ENCODE measurements around the gene LTC4S.

The LTC4S gene

DNA sequence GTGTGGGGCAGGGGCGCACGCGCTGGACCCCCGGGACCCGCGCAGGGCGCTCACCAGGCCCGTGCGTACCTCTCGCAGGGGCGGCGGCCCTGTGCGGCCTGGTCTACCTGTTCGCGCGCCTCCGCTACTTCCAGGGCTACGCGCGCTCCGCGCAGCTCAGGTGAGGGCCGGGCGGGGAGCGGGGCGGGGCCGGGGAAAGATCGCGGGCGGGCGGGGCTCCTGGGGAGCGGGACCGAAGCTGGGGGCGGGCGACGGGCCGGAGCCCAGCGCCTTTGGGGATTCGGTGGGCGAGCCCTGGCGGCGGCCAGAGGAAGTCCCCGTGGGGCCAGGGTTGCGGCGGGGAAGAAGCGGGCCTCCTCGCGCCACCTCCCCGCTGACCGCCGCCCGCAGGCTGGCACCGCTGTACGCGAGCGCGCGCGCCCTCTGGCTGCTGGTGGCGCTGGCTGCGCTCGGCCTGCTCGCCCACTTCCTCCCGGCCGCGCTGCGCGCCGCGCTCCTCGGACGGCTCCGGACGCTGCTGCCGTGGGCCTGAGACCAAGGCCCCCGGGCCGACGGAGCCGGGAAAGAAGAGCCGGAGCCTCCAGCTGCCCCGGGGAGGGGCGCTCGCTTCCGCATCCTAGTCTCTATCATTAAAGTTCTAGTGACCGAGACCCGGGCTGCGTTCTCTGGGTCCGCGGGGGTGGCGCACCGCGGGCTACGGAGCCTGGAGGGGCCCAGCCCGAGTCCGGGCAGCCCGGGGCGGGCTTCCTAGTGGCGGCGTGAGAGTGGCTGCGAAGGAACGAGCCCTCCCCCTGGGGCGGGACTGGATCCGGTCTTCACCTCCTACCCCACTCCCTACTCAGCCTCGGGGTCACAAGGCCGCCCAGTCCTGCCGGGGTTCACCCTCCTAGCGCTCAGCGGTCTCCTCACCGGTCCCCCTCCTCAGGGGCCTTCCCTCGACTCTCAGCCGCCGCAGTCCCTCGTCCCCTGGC, 2.4 kb downstream of the LTC4S start:
- peak; percentile 91 for DNase-seq (ENCODE audit: low spot score)

- DNase-seq (ENCODE audit: low spot score): no peak
Measured at GRCh38 chr5:179796877-179797608, 3.3 kb downstream of the LTC4S start.

DNA sequence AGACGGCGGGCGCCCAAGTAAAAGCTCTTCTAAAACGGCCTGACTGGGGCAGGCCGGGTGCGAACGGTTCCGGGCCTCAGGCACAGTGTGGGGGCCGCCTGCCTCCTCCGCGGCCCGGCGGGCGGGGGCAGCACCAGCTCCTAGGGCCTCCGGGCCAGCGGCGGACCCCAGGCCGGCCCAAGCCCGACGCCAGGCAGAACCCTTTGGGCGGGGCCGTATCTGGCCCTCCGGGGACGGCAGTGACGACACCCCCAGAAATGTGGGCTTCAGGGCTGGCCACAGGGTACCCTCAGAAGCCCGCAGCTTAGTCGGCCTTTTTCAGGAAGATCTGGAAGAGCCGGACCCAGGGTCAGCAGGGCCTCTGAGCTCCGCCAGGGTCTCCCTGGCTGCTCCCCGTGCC, 4.0 kb downstream of the LTC4S start:
- no peak for DNase-seq (ENCODE audit: low spot score)

- DNase-seq (ENCODE audit: low spot score): no peak
Measured at GRCh38 chr5:179798144-179798770, 4.5 kb downstream of the LTC4S start.

GRCh38 chr5:179798771-179799643, 5.2 kb downstream of the LTC4S start:
- DNase-seq (ENCODE audit: low spot score): no peak

DNA sequence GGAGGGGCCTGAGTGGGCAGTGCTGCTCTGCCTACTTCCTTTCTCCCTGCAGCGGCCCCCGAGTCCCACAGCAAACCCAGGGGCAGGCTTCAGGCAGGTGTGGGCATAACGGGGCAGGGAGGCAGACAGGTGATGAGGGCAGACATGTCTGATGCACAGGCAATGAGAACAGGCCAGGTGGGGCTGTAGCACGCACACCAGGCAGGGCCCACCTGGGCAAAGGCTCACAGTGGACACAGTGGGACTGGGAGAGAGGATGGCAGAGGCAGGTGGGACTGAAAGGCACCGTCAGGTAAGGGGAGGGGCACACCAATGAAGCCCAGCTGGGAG, 5.8 kb downstream of the LTC4S start:
- DNase-seq (ENCODE audit: low spot score): no peak

DNA sequence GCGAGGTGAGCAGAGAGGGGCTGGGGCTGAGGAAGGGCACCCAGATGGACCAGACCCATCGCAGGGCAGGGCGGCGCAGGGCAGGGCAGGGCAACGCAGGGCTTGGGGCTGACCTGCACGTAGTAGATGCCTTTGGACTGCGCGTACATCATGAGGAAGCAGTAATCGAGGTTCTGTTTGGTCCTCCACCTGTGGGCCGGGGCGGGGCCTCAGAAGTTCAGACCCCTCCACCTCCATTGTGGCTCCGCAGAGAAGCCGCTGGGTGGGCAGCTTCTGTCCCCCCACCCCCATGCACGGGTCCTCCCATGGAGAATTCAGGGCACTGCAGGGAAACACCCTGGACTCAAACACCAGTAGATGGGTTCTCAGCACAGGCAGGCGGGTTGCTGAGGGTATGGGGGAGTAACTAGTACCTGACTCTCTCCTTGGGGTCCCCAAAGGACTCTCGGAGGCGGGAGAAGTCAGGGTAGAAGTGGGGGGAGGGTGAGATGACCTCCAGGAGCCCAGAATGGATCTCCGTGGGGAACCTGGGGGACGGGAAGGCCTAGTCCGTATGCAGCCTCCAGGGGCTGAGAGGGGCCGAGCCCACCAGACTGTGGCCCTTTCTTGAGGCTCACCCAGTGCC, 6.4 kb downstream of the LTC4S start:
- no peak for DNase-seq (ENCODE audit: low spot score)

GRCh38 chr5:179800696-179801201, 7.0 kb downstream of the LTC4S start:
- DNase-seq (ENCODE audit: low spot score): no peak

DNA sequence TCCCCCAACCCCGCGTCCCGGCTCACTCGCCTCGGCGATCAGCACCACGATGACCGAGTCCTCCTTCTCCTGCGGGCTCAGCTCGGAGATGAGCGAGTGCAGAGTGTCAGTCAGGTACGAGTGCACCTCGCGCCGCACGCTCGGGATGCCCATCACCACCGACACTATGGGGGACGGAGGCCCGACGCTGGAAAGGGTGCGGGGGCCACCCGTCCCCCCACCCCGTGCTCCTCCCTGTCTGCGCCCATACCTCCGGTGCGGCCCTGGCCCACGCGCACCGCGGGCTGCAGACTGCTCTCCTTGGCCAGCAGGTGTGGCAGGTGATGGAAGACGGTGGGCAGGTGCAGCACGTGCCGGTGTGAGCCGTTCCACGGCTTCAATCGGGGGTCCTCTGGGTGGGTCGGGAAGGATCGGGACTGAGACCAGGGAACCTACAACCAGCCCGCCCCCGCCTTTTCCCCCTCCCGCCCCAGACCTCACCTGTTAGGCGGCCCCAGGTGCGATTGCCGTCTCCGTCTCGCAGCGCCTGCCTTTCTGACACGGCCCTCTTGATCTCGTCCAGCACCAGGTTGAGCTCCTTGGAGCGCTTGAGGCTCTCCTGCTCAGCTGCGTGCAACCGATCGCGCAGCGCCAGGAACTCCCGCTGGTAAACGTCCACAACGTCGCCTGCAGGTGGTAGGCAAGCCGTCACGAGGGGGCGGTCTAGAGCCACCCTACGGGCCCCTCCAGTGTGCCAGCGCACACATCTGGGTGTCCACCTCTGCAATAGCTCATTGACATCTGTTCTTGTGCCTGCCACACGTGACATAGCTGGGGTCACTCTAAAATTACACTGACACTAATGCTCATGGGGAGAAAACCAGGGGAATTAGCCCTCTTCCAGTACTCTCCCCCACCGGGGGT, 7.8 kb downstream of the LTC4S start:
- no peak for DNase-seq (ENCODE audit: low spot score)

- DNase-seq (ENCODE audit: low spot score): no peak
Measured at GRCh38 chr5:179802207-179802883, 8.6 kb downstream of the LTC4S start.

DNA sequence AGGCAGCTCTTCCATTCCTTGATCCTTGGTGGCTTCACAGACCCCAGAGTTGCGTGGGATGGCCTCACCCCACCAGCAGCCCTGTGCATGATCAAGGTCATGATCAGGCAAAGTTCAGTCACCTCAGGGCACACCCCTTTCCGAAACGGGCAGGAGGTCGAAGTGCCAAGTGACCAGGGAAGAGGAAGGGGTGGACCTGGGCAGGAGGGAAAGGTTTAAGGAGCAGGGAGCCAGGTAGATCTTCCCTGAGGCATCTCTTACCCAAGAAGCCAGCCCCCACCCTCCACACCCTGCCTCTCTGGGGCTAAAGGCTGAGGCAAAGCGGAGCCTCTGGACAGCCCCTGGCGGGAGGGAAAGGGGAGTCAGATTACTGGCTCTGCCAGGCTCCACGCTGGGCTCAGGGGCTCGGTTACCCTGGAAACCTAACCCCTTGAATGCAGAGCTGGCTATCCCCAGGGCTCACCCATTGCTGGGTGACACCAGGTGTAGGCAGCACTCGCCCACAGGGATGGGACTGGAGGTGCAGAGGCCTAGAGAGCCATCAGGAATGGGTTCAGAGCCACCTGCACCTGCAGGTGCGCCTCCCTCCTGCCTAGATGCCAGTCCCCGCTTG, 9.3 kb downstream of the LTC4S start:
- DNase-seq (ENCODE audit: low spot score): no peak

- no peak for DNase-seq (ENCODE audit: low spot score)
Measured at GRCh38 chr5:179803651-179804554, 10.1 kb downstream of the LTC4S start.

DNA sequence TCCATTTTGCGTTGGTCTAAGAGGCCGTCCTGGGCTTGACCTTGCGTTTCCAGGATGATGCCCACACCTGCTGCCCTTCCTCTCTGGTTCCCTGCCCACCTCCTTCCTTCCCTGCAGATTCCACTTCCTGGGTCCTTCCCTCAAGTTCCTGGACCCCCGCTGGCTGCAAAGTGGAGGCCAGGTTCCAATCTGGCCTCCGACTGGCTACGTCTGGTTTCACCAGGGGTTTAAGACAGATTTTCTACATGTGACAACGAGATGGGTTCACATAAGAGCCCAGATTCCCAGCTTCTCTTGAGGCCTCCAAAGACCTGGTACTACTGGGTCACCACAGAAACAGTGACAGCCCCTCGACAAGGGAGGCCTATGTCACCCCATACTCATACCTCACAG, 10.8 kb downstream of the LTC4S start:
- no peak for DNase-seq (ENCODE audit: low spot score)

- DNase-seq (ENCODE audit: low spot score): no peak
Measured at GRCh38 chr5:179805070-179805528, 11.3 kb downstream of the LTC4S start.

- DNase-seq (ENCODE audit: low spot score): peak; percentile 74
Measured at GRCh38 chr5:179805529-179806249, 11.9 kb downstream of the LTC4S start.

DNA sequence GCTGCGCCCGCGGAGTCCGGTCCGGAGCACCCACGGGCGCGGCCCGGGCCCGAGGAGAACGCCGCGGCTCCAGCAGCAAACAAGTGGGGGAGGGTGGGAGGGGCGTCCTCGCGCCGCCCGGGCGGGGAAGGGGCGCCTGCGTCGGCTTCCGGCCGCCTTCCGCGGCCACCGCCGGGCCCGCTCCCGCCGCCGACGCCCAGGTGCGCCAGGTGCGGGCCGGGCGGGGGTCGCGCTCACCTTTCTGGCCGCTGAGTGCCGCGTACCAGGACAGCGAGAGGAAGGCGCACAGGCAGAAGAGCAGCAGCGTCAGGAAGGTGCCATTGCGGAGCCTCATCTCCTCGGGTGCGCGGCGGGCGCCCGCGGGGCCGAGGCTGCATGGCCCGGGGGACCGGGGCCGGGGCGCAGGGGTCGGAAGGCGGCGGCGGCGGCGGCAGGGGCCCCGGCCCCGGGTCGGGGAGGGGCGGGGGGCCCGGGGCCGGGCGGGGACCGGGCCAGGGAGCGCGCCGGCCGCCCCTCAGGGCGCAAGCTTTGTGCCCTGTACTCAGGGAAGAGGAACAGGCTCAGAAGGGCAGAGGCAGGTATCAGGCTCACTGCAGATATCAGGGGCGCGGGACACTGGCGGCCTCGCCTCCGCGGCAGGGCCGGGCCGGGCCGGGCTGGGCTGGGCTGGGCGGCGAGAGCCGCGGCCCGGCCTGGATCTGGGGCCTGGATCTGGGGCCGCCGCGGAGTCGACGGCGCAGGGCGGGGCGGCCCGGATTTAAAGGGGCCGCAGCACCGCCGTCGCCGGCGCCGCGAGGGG, 12.7 kb downstream of the LTC4S start, which contains the start of gene MGAT4B:
Gene MGAT4B (minus strand): TSS at position 617 of the 799 bp plus-strand sequence. CDS start 283 bp downstream, at position 334.
- DNase-seq (ENCODE audit: low spot score): peak; percentile 95
